Gastroesophageal sphincter (tissue), 3 donors: ENCODE results near the gene MAP3K14.

Experiments
- CTCF ChIP-seq, 4 experiments: fragments of 200-600 bp in 2 of 4; fragments of 450-650 bp in 2 of 4; sonication (generic) in 1 of 4; IDR thresholded peaks; one replicate each; pipeline ENCODE4 v1.5.1; 2017 to 2019; ENCODE audit warnings: antibody characterized with exemption in 4 of 4, mild to moderate bottlenecking in 2 of 4, moderate library complexity in 2 of 4
- POLR2A ChIP-seq, 2 donors: fragments of 450-650 bp; IDR thresholded peaks; one replicate each; pipeline ENCODE4 v1.6.1; 2017; ENCODE audit warnings: antibody characterized with exemption in 2 of 2, mild to moderate bottlenecking in 2 of 2, moderate library complexity in 1 of 2
- POLR2AphosphoS5 ChIP-seq: sonication (generic); formaldehyde crosslinking; IDR thresholded peaks from one replicate; pipeline ENCODE4 v1.6.1; 2017; ENCODE audit warnings: antibody characterized with exemption

GRCh38 chr17:45288825-45289224 lies 28.0 kb downstream of the MAP3K14 start:
- TF ChIP-seq POLR2A (IDR thresholded peaks at IDR 0.05) = no peak
- TF ChIP-seq CTCF (IDR thresholded peaks at IDR 0.05) = no peak
- TF ChIP-seq POLR2AphosphoS5 = peak; percentile 99
